K562 (cell line): ENCODE measurements around the gene RPS6KA4. TPM values are rescaled to one million over a fixed set of nuclear protein-coding genes. Genes with fewer than 3 reads are reported as not detected.
A peak's percentile ranks its signal among the peaks of the same experiment; 100 is the strongest.

ENCODE experiments used
- ATF1 ChIP-seq, 2 experiments: fragments of 450-650 bp in 1 of 2; IDR thresholded peaks; 2 replicates each; pipeline ENCODE4 v1.6.1; 2016; ENCODE audit warnings: missing compliant biosample characterization in 1 of 2, missing genetic modification characterization in 1 of 2
- E4F1 ChIP-seq: fragments of 250-450 bp; sonication (Bioruptor Pico); IDR thresholded peaks from 2 replicates; pipeline ENCODE4 v1.5.0; 2021; ENCODE audit warnings: mild to moderate bottlenecking, borderline replicate concordance
- HDAC3 ChIP-seq: fragments of 450-650 bp; IDR thresholded peaks from 2 replicates; pipeline ENCODE4 v1.6.1; 2018; ENCODE audit warnings: borderline replicate concordance, mild to moderate bottlenecking, moderate library complexity; ENCODE audit not compliant: partially characterized antibody
- HMG20B ChIP-seq: fragments of 250-450 bp; sonication (Bioruptor Pico); IDR thresholded peaks from 2 replicates; pipeline ENCODE4 v1.5.0; 2021; ENCODE audit warnings: mild to moderate bottlenecking
- HMGN3 ChIP-seq: IDR thresholded peaks from 2 replicates; pipeline ENCODE4 v1.6.1; 2011; ENCODE audit warnings: borderline replicate concordance, low read depth, mild to moderate bottlenecking, mixed read lengths, low read length; ENCODE audit not compliant: insufficient read length; ENCODE audit errors: extremely low read depth
- HNRNPL ChIP-seq: fragments of 200-400 bp; formaldehyde crosslinking; IDR thresholded peaks from 2 replicates; pipeline ENCODE4 v1.6.1; 2017; ENCODE audit warnings: low read depth, mild to moderate bottlenecking, low read length
- KDM1A ChIP-seq, 2 experiments: fragments of 450-650 bp; IDR thresholded peaks; 2 replicates each; pipeline ENCODE4 v1.6.1; 2016; ENCODE audit warnings: mild to moderate bottlenecking in 2 of 2
- MYC ChIP-seq, 2 experiments: fragments of 250-450 bp in 1 of 2; sonication (Bioruptor Pico) in 1 of 2; IDR thresholded peaks; 2 replicates each; pipeline versions ENCODE4 v1.5.1 to v1.6.1; 2012 to 2021; ENCODE audit warnings: low read depth in 2 of 2, borderline replicate concordance in 1 of 2, improper control_type of control experiment in 1 of 2, low read length in 1 of 2, mild to moderate bottlenecking in 1 of 2, moderate library complexity in 1 of 2
- PRMT5 ChIP-seq: sonication (generic); formaldehyde crosslinking; IDR thresholded peaks from 2 replicates; pipeline ENCODE4 v1.5.0; 2020; ENCODE audit warnings: missing genetic modification reagents
- RREB1 ChIP-seq: fragments of 250-450 bp; sonication (Bioruptor Pico); IDR thresholded peaks from 2 replicates; pipeline ENCODE4 v1.4.0; 2020
- SIX5 ChIP-seq, 2 experiments: IDR thresholded peaks; 2 replicates each; pipeline ENCODE4 v1.6.1; 2011; ENCODE audit warnings: low read length in 2 of 2, borderline replicate concordance in 1 of 2, low read depth in 1 of 2, mild to moderate bottlenecking in 1 of 2, moderate library complexity in 1 of 2; ENCODE audit not compliant: insufficient read depth in 1 of 2
- SREBF2 ChIP-seq: sonication (generic); formaldehyde crosslinking; IDR thresholded peaks from 2 replicates; pipeline ENCODE4 v1.4.0; 2020; ENCODE audit warnings: mild to moderate bottlenecking, missing genetic modification reagents
- TBP ChIP-seq: optimal IDR thresholded peaks from 2 replicates; pipeline ENCODE3; 2011; ENCODE audit warnings: low read depth, low read length, improper control_type of control experiment
- TSHZ1 ChIP-seq: fragments of 250-450 bp; sonication (Bioruptor Pico); IDR thresholded peaks from 2 replicates; pipeline ENCODE4 v1.4.0; 2020; ENCODE audit warnings: mild to moderate bottlenecking, moderate library complexity
- ZKSCAN1 ChIP-seq: fragments of 150-350 bp; IDR thresholded peaks from 2 replicates; pipeline ENCODE4 v1.6.1; 2016; ENCODE audit warnings: low read depth, low read length
- ZNF644 ChIP-seq: fragments of 200-800 bp; sonication (Bioruptor generic); IDR thresholded peaks from 2 replicates; pipeline ENCODE4 v1.6.1; 2016; ENCODE audit warnings: low read depth, missing genetic modification characterization, missing compliant biosample characterization
- polyA plus RNA-seq, 8 experiments: library from polyadenylated mRNA; depleted of rRNA in 4 of 8; stranded (reverse) in 5 of 8; unstranded in 3 of 8; fragments of >200 nt; fragmentation: Nextera tagmentation in 2 of 8; fragmentation: Illumina TruSeq in 1 of 8; extraction: Ambion mirVana in 2 of 8; extraction: Trizol in 1 of 8; gene quantifications; 2 replicates each; pipeline versions ENCODE4 v1.2.1 to v1.2.3, GENCODE V29; 2011 to 2014; ENCODE audit warnings: inconsistent platforms in 1 of 8, missing spikeins in 1 of 8
- total RNA-seq, 7 experiments: library from RNA; depleted of rRNA in 6 of 7; stranded (reverse); fragments of >200 nt in 6 of 7; fragmentation: Illumina TruSeq in 2 of 7; extraction: Trizol in 2 of 7; gene quantifications; 2 replicates each; pipeline versions ENCODE4 v1.2.1 to v1.2.3, GENCODE V29; 2011 to 2021; ENCODE audit warnings: low replicate concordance in 1 of 7

Gene RPS6KA4
- total and polyA plus RNA-seq, 9 of the 15 experiments (the other 6 are each of a cell fraction or from before 2014, with no cell fraction given): 0.15 to 23.8 (median 9.8) TPM

GRCh38 chr11:64333556-64333955 lies 25.4 kb upstream of the RPS6KA4 start (continued):
- TF ChIP-seq RREB1 (CRISPR knock-in tag) (no peak), HNRNPL (no peak), HMGN3 (no peak), E4F1 (CRISPR knock-in tag) (no peak), TSHZ1 (CRISPR knock-in tag) (no peak), KDM1A (IDR thresholded peaks at IDR 0.05) (peak in 1 of 2 experiments; percentile 68; a peak in 1 of 4 replicates), SIX5 (IDR thresholded peaks at IDR 0.05; ENCODE audit: borderline replicate concordance in 1 of 2, insufficient read depth in 1 of 2, low read depth in 1 of 2, low read length in 2 of 2) (no peak), HDAC3 (no peak), TBP (peak; percentile 37), SREBF2 (no peak), PRMT5 (no peak), ZNF644 (tag) (no peak), ATF1 (CRISPR knock-in tag; IDR thresholded peaks at IDR 0.05) (no peak), ATF1 (tag; IDR thresholded peaks at IDR 0.05) (0 out of 2 replicates have a peak, but pooled peaks have one; percentile 33), MYC (IDR thresholded peaks at IDR 0.05; ENCODE audit: low read depth, low read length) (0 out of 2 replicates have a peak, but pooled peaks have one; percentile 14), MYC (CRISPR knock-in tag; IDR thresholded peaks at IDR 0.05; ENCODE audit: borderline replicate concordance, low read depth) (no peak), ZKSCAN1 (no peak), HMG20B (no peak)
